Small intestine (tissue), 7 donors: ENCODE data around the gene CLDND1. TPM values are rescaled to one million over a fixed set of nuclear protein-coding genes. Genes with fewer than 3 reads are reported as not detected.
A peak's percentile ranks its signal among the peaks of the same experiment; 100 is the strongest.

Source experiments
- DNase-seq, 2 donors: peaks; one replicate each; pipeline versions ENCODE4 v3.0.0 to v3.0.0-alpha.2; 2013
- FAIRE-seq: peaks from 2 replicates; lab custom pipeline; 2012; peaks lifted over from hg19 to GRCh38; lab: Jason Lieb, UNC
- H3K27ac ChIP-seq, 3 donors: one replicate each; pipeline ENCODE4 v1.5.1; 2013; ENCODE audit warnings: low read length in 2 of 3, mild to moderate bottlenecking in 2 of 3, control low read depth in 1 of 3, inconsistent platforms in 1 of 3, low read depth in 1 of 3, moderate library complexity in 1 of 3
- H3K27me3 ChIP-seq, 3 donors: one replicate each; pipeline ENCODE4 v1.6.1; 2013; ENCODE audit warnings: low read length in 3 of 3, inconsistent platforms in 1 of 3; ENCODE audit not compliant: control insufficient read depth in 3 of 3, insufficient read depth in 3 of 3
- H3K36me3 ChIP-seq, 3 donors: one replicate each; pipeline ENCODE4 v1.6.1; 2013; ENCODE audit warnings: low read length in 3 of 3, inconsistent platforms in 1 of 3, low read depth in 1 of 3, mild to moderate bottlenecking in 1 of 3, moderate library complexity in 1 of 3; ENCODE audit not compliant: control insufficient read depth in 3 of 3, insufficient read depth in 2 of 3
- H3K4me1 ChIP-seq, 3 donors: one replicate each; pipeline ENCODE4 v1.6.1; 2013; ENCODE audit warnings: low read length in 2 of 3, inconsistent platforms in 1 of 3, low read depth in 1 of 3, mild to moderate bottlenecking in 1 of 3, moderate library complexity in 1 of 3; ENCODE audit not compliant: control insufficient read depth in 3 of 3, insufficient read depth in 2 of 3
- H3K4me3 ChIP-seq, 3 donors: one replicate each; pipeline ENCODE4 v1.5.1; 2013; ENCODE audit warnings: low read length in 3 of 3, control low read depth in 1 of 3, inconsistent platforms in 1 of 3, low read depth in 1 of 3, mild to moderate bottlenecking in 1 of 3, moderate library complexity in 1 of 3
- H3K9me3 ChIP-seq, 2 donors: one replicate each; pipeline ENCODE4 v1.6.1; 2013; ENCODE audit warnings: low read depth in 1 of 2, low read length in 1 of 2; ENCODE audit not compliant: control insufficient read depth in 2 of 2, insufficient read depth in 1 of 2
- WGBS, 3 donors: extraction: QIAGEN DNeasy Blood & Tissue Kit; methylation state at CpG; one replicate each; pipeline ENCODE4 v1.1.7; 2013; 5-methylcytosine and 5-hydroxymethylcytosine counted together
- polyA plus RNA-seq, 4 donors: library from polyadenylated mRNA; stranded (reverse) in 3 of 4; unstranded in 1 of 4; fragments of 200-250 nt in 3 of 4; fragments of 120-200 nt in 1 of 4; gene quantifications; one replicate each; pipeline versions ENCODE4 v1.2.1 to v1.2.3, GENCODE V29; 2013
- donor health status: healthy with polysubstance abuse.
- donor health status: control.
- donor health status: control.
- donor health status: Bipolar disorder and iron deficiency.
- donor health status: healthy.

Gene CLDND1
- polyA plus RNA-seq, 4 donors: 30.8 to 98.9 (median 51.8) TPM

- Histone ChIP-seq H3K9me3 (no peaks in the 10 kb centered on the region), H3K36me3 (no peaks in the 10 kb centered on the region), H3K27ac (no peak overlapping the region), H3K27me3 (no peaks in the 10 kb centered on the region), H3K4me3 (no peak overlapping the region), H3K4me1 (peaks cover 0 to 19% (median 0%) of the 10 kb centered on the region in 3 donors)
- 84 to 90% (median 88%) methylated on average over 5 of the region's 5 CpGs for WGBS, 3 donors
- FAIRE-seq: no peak
- no peak for DNase-seq
Observed at GRCh38 chr3:98532275-98532637, 9.6 kb upstream of the CLDND1 start.

GRCh38 chr3:98531622-98532274 lies 9.0 kb upstream of the CLDND1 start, which contains the start of gene GPR15:
Gene GPR15 (plus strand): TSS chr3:98531978. CDS start chr3:98532034, 56 bp downstream.
- FAIRE-seq (no peak), DNase-seq (no peak)
- no peaks in the 10 kb centered on the region for H3K9me3 ChIP-seq
- no peak within 1 kb of the TSS for H3K4me3 ChIP-seq
- H3K36me3 ChIP-seq: no peaks in the 10 kb centered on the region
- peaks cover 0 to 19% (median 0%) of the 10 kb centered on the region in 3 donors for H3K4me1 ChIP-seq
- H3K27ac ChIP-seq: no peak within 1 kb of the TSS
- H3K27me3 ChIP-seq: no peaks in the 10 kb centered on the region
- 82 to 87% (median 82%) methylated on average over 7 of the region's 7 CpGs for WGBS, 3 donors

- Histone ChIP-seq H3K27me3 (no peaks in the 10 kb centered on the region), H3K4me3 (no peak overlapping the region), H3K9me3 (no peaks in the 10 kb centered on the region), H3K27ac (no peak overlapping the region), H3K36me3 (no peaks in the 10 kb centered on the region), H3K4me1 (peaks cover 0 to 19% (median 0%) of the 10 kb centered on the region in 3 donors)
- DNase-seq (no peak), FAIRE-seq (no peak)
- WGBS, 3 donors: 83 to 93% (median 89%) methylated on average over 2 of the region's 2 CpGs
Observed at GRCh38 chr3:98530676-98531075, 8.0 kb upstream of the CLDND1 start.

GRCh38 chr3:98529856-98530459 lies 7.3 kb upstream of the CLDND1 start:
- no peak for FAIRE-seq
- no peak for DNase-seq
- no peaks in the 10 kb centered on the region for H3K27me3 ChIP-seq
- no peaks in the 10 kb centered on the region for H3K36me3 ChIP-seq
- whole genome bisulfite sequencing, 3 donors: 83 to 89% (median 87%) methylated on average over 8 of the region's 8 CpGs
- no peak overlapping the region for H3K4me3 ChIP-seq
- peak overlapping the region in 1 of 3 donors; percentile 25 for H3K27ac ChIP-seq
- peaks cover 0 to 19% (median 0%) of the 10 kb centered on the region in 3 donors for H3K4me1 ChIP-seq
- no peaks in the 10 kb centered on the region for H3K9me3 ChIP-seq

GRCh38 chr3:98528474-98529346 lies 6.0 kb upstream of the CLDND1 start:
- no peaks in the 10 kb centered on the region for H3K36me3 ChIP-seq
- DNase-seq (peak; percentile 49 to 53), FAIRE-seq (no peak)
- 19 to 42% (median 34%) methylated on average over 4 of the region's 4 CpGs for WGBS, 3 donors
- no peaks in the 10 kb centered on the region for H3K9me3 ChIP-seq
- peaks cover 0 to 19% (median 0%) of the 10 kb centered on the region in 3 donors for H3K4me1 ChIP-seq
- H3K4me3 ChIP-seq: no peak overlapping the region
- peak overlapping the region in 1 of 3 donors; percentile 8 for H3K27ac ChIP-seq
- no peaks in the 10 kb centered on the region for H3K27me3 ChIP-seq

- no peaks in the 10 kb centered on the region for H3K9me3 ChIP-seq
- no peak overlapping the region for H3K4me3 ChIP-seq
- DNase-seq (no peak), FAIRE-seq (no peak)
- no peaks in the 10 kb centered on the region for H3K36me3 ChIP-seq
- H3K4me1 ChIP-seq: peaks cover 3 to 30% (median 3%) of the 10 kb centered on the region in 3 donors
- WGBS, 3 donors: 78 to 86% (median 82%) methylated on average over 6 of the region's 6 CpGs
- no peaks in the 10 kb centered on the region for H3K27me3 ChIP-seq
- no peak overlapping the region for H3K27ac ChIP-seq
Observed at GRCh38 chr3:98525494-98525893, 2.8 kb upstream of the CLDND1 start.

- Histone ChIP-seq H3K27ac (peak overlapping the region; percentile 91 to 98 (median 98)), H3K9me3 (no peaks in the 10 kb centered on the region), H3K36me3 (peaks cover 0 to 3% (median 3%) of the 10 kb centered on the region in 3 donors), H3K4me1 (peaks cover 3 to 11% (median 4%) of the 10 kb centered on the region in 3 donors), H3K4me3 (peak overlapping the region; percentile 58 to 95 (median 71)), H3K27me3 (no peaks in the 10 kb centered on the region)
- DNase-seq (peak; percentile 78 to 81), FAIRE-seq (no peak)
- 0 to 1% (median 1%) methylated on average over 16 of the region's 16 CpGs for WGBS, 3 donors
Observed at GRCh38 chr3:98521897-98522543, 682 bp downstream of the CLDND1 start.

GRCh38 chr3:98519351-98519750 lies 3.4 kb downstream of the CLDND1 start:
- FAIRE-seq (no peak), DNase-seq (no peak)
- Histone ChIP-seq H3K4me1 (peaks cover 3 to 11% (median 4%) of the 10 kb centered on the region in 3 donors), H3K27me3 (no peaks in the 10 kb centered on the region), H3K4me3 (peak overlapping the region in 1 of 3 donors; percentile 2), H3K36me3 (peaks cover 3 to 10% (median 6%) of the 10 kb centered on the region in 3 donors), H3K9me3 (no peaks in the 10 kb centered on the region), H3K27ac (no peak overlapping the region)
- WGBS, 3 donors: 5 to 90% (median 83%) methylated on average over 1 of the region's 1 CpG
